ENCODE measurements around the gene RAD51D. TPM values are rescaled to one million over a fixed set of nuclear protein-coding genes. Genes with fewer than 3 reads are reported as not detected.

The RAD51D gene
- total RNA-seq, 2 experiments from 2014 or later = 25.6 to 25.9 TPM

DNA sequence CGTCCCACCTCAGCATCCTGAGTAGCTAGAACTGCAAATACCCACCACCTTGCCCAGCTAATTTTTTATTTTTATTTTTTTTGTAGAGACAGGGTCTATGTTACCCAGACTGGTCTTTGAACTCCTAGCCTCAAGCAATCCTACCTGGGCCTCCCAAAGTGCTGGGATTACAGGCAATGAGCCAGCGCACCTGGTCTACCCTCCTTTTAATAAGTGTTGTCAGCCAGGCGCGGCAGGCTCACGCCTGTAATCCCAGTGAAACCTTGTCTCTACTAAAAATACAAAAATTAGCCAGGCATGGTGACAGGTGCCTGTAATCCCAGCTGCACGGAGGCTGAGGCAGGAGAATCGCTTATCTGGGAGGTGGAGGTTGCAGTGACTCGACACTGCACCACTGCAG, 75.5 kb downstream of the RAD51D start:
- H3K4me1 Mint-ChIP-seq = peaks cover 41% of the 10 kb centered on the region
- ChIA-PET POLR2A (interaction anchor here (0.7 to 1.5 kb wide), 3 partner anchors 21 to 76 kb away, joined by 3 to 10 read pairs (median 3); no protein-coding TSS in a partner anchor), CTCF (no interaction called here)
- H3K27me3 Mint-ChIP-seq = no peaks in the 10 kb centered on the region
- peaks cover 29% of the 10 kb centered on the region for H3K36me3 Mint-ChIP-seq (ENCODE audit: low read depth)
- no peak overlapping the region for H3K27ac Mint-ChIP-seq
- no peaks in the 10 kb centered on the region for H3K9me3 Mint-ChIP-seq
- no peak for DNase-seq
- no peak overlapping the region for H3K4me3 Mint-ChIP-seq

Other genes with a start within 250 kb of the RAD51D start
- 1 to 10 TPM; 1.5 to 1.9 TPM for gene CCT6B, start 158.4 kb downstream of the RAD51D start, total RNA-seq
- 10 to 100 TPM; 25.2 to 25.4 TPM for gene ZNF830, start 158.3 kb downstream of the RAD51D start, total RNA-seq
- 10 to 100 TPM; 35.0 to 38.3 TPM for gene LIG3, start 139.3 kb downstream of the RAD51D start, total RNA-seq
- gene RFFL, start 56.2 kb downstream of the RAD51D start, total RNA-seq = 10 to 100 TPM; 47.3 to 53.9 TPM
- not detected for gene FNDC8, start 1.8 kb upstream of the RAD51D start, total RNA-seq
- 10 to 100 TPM; 13.4 to 14.0 TPM for gene NLE1, start 22.4 kb upstream of the RAD51D start, total RNA-seq
- under 1 TPM; 0.18 to 0.25 TPM for gene UNC45B, start 28.0 kb upstream of the RAD51D start, total RNA-seq
- gene SLC35G3, start 74.5 kb upstream of the RAD51D start, total RNA-seq = not detected
- 100 to 1,000 TPM; 231 to 240 TPM for gene SLFN5, start 123.2 kb upstream of the RAD51D start, total RNA-seq

All from activated CD4-positive, alpha-beta memory T cell treated with anti-CD3 and anti-CD28 coated beads, Interleukin-2, amount 10 ng/mL, durations not matched to agents 7 days and 5 days (primary cell).